H1 (cell line): ENCODE results near the gene CCDC92B. TPM values are rescaled to one million over a fixed set of nuclear protein-coding genes. Genes with fewer than 3 reads are reported as not detected.

Source experiments
- CTCF ChIP-seq, 3 experiments: IDR thresholded peaks; 1 replicate in 2 of 3; 2 replicates in 1 of 3; pipeline versions ENCODE4 v1.5.1 to v1.6.1; 2011; ENCODE audit warnings: low read length in 3 of 3, mild to moderate bottlenecking in 3 of 3, inconsistent platforms in 2 of 3, low read depth in 1 of 3, moderate library complexity in 1 of 3; ENCODE audit not compliant: insufficient read depth in 1 of 3; ENCODE audit errors: control extremely low read depth in 1 of 3
- polyA plus RNA-seq, 7 experiments: library from polyadenylated mRNA; depleted of rRNA in 3 of 7; stranded (reverse) in 5 of 7; unstranded in 2 of 7; fragments of >200 nt in 5 of 7; fragments of 200-250 nt in 2 of 7; gene quantifications; 1 replicate in 5 of 7; 2 replicates in 1 of 7; 4 replicates in 1 of 7; pipeline versions ENCODE4 v1.2.1 to v1.2.3, GENCODE V29; 2011 to 2013; ENCODE audit warnings: missing spikeins in 2 of 7, mixed read lengths in 2 of 7
- total RNA-seq: library from RNA; stranded (reverse); fragmentation: NEBNext Ultra II Directional; extraction: Animal tissue kit (Norgen Biotek cat#: 25700); gene quantifications from 2 replicates; pipeline ENCODE4 v1.2.1, GENCODE V29; 2021

The CCDC92B gene
- total and polyA plus RNA-seq, 2 of the 8 experiments (the other 6 are each of a cell fraction or from before 2014, with no cell fraction given) = 5.5 to 12.1 TPM

GRCh38 chr17:2758870-2759269, 9.4 kb upstream of the CCDC92B start (continued):
- TF ChIP-seq CTCF (IDR thresholded peaks at IDR 0.05; ENCODE audit: control extremely low read depth in 1 of 3, insufficient read depth in 1 of 3, low read depth in 1 of 3, low read length in 3 of 3) = no peak
